GM19025 (cell line): Measurements from ENCODE around the gene TBC1D13.
"Not testable (repeated sequence)": the region's sequence is repeated elsewhere in the genome, so short reads cannot be mapped to it uniquely, and the experiment has no call there.

ENCODE experiments used
- ATAC-seq: cut with Tn5 transposase; IDR thresholded peaks from one replicate; pipeline ENCODE4 v1.9.1; 2021; ENCODE audit warnings: mild to moderate bottlenecking, low read depth, moderate library complexity; ENCODE audit not compliant: unreplicated experiment

The TBC1D13 gene

GRCh38 chr9:128786681-128787601 lies at the start of gene TBC1D13:
Gene TBC1D13, plus strand, starts transcription at chr9:128787253. Its CDS starts 101 bp downstream, at chr9:128787354.
- ATAC-seq, result peak; percentile 77

DNA sequence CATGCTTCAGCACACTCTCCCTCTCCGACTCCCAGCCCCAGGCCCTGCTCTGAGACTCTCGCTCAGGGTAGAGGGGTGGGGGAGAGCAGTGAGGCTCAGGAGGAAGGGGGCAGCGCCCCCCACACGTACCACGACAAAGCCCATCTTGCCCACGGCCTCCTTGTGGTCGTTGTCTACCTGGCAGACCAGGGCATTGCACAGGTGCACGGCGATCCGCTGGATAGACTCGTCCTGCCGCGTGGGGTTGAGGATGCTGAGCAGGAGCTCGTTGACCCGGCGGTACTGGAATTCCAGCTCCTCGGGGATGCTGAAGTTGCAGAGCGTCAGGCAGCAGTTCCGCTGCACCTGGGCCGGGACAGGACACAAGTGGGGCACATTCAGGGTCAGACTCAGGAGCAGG lies 44.7 kb upstream of the TBC1D13 start:
- no peak for ATAC-seq

DNA sequence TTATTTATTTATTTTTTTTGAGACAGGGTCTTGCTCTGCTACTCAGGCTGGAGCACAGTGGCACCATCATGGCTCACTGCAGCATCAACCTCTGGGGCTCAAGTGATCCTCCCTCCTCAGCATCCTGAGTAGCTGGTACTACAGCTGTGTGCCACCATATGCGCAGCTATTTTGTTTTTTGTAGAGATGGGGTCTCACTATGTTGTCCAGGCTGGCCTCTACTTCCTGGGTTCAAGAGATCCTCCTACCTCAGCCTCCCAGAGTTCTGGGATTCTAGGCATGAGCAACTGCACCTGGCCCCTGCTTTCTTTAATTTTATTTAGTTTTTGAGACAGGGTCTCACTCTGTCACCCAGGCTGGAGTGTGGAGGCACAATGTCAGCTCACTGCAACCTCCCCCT lies 43.6 kb upstream of the TBC1D13 start:
- ATAC-seq, result no peak

DNA sequence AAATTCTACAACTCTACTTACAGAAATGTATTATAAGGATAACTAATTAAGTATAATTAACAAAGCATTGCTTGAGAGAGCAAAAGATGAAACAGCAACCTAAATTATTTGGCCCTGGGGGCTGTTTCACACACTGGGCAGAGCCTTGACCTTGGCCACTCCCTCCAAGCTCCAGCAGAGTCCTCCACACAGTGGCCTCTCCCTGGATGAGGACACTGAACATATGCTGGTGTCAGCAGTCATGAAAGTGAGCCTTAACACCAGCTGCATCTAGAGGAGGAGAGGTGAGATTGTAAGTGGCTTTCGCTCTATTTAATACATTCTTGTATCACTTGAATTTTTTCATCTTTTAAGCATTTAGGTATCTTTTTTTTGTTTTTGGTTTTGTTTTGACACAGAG lies 39.8 kb upstream of the TBC1D13 start:
- ATAC-seq, result no peak

DNA sequence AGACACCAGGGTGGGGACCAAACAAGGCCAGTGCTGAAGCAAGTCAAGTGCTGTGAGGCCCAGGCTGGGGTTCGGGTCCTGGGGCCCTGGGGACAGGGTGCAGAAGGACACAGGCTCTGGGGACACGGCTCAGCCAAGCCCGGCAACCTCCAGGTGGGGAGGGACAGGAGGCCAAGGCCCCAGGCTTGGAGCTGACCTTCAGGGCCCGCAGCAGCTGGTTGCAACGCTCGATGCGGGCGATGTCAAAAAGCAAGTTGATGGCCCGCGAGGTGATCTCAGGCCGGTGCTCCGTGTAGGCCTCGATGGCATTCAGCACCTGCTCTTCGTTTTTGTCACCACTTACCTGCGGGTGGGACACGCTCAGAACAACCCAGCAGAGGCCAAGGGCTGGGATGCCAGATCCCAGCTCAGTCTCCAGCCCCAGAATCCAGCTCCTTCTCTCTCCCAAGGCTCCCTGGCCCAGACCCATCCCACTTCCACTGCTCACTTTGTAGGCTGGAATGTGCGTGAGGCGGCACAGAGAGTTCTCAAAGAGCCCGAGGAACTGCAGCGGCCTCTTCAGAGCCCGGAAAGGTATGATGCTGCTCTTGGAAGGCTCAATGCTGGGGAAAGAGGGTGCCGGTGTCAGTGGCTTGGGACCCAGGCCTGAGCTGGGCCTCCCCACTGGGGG lies 36.0 kb upstream of the TBC1D13 start:
- no peak for ATAC-seq

- no peak for ATAC-seq
Measured at GRCh38 chr9:128753627-128754026, 33.4 kb upstream of the TBC1D13 start.

DNA sequence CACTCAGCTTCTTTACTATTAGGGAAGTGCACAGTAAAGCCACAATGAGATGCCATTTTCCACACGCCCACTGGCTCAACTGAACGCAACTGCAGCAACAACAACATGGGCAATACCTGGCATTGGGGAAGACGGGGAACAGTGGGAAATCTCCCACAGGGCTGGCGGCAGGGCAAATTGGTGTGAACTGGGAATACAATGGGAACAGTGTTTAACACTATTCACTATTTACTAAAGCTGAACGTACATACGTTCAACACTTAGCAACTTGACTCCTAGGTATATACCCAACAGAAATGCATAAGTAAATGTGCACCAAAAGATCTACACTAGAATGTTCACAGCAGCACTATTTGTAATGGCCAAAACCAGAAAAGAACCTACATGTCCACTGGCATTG lies 29.5 kb upstream of the TBC1D13 start:
- no peak for ATAC-seq

DNA sequence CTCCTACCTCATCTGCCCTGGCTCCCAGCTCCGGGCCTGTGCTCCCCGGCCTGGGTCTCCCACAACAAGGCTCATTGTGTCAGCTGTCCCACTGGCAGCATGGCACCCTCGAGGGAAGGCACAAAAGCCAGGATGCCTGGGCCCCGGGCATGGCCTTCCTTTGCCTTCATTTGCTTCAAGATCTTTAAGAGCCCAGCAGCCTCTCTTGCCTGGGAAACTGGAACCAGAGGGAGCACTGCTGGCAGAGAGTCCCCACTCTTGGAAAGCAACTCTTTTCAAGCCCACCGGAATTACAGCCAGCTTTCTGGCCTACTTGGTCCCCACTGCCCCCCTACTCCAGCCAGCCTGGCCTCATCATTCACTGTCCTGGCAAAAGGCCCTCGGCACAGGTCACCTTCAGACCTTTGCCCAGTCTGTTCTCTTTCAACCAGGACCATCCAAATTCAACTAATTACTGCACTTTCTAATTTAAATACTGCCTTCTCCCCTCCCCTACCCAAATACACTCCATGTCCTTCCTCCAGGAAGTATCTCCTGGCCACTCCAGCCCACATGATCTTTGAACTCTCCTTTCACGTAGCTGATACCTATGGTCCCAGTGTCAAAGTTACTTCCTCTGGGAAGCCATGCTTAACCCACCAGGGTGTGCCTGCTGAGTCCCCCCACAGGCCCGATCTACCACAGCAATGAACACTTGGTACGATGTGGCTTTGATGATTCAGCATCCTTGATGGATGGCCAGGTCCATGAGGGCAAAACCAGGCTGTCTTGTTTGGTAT lies 24.2 kb upstream of the TBC1D13 start:
- ATAC-seq, result no peak

- ATAC-seq, result no peak
Measured at GRCh38 chr9:128764361-128764760, 22.7 kb upstream of the TBC1D13 start.

DNA sequence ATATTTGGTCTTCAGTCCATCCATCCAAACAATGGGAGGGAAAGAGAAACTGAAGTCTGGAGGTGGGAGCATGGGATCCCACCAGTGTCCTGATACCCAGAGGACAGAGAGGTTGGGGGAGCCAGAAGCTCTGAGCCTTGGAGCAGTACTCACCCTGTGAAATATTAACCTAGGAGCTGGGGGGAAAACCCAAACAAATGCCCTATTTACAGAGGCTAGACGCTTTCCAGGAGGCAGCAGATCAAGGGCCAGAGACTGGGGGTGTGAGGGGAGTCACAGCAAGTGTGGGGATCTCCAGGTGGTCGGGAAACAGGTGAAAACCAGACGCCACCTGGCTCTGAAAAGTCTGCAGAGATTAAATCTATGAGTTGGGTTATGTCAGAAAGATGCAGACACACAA lies 21.6 kb upstream of the TBC1D13 start:
- no peak for ATAC-seq

GRCh38 chr9:128768606-128769005 lies 18.4 kb upstream of the TBC1D13 start:
- ATAC-seq, result no peak

- ATAC-seq, result no peak
Measured at GRCh38 chr9:128770286-128771030, 16.6 kb upstream of the TBC1D13 start.

DNA sequence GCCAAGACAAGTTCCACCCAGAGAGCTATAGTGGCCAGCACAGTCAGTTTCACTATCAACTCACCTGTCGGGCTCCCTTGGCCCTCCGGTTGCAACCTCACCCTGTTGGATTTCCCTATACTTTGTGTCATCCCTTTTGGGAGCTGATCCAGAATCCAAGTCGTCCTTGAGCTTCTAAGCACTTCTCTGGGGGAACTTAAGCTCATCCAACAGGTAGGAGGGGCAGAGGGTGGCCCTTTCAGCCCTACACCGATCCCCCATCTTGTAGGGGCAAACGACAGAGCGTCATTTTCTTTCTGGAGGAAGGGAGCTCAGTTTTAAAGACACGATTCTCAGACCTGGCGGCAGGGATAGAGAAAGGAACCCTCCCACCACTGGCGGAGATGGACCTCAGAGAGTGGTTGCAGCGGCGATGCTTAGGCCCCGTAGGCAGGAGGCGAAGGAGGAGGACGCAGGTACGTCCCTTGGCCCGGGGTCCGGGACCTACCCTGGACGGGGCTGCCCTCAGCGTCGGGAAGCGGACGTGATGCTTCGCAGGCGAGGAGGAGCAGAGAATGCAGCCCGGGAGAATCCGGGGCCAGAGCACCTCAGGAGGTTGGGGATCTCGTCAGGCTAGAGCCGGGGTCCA lies 15.8 kb upstream of the TBC1D13 start:
- ATAC-seq, result no peak

DNA sequence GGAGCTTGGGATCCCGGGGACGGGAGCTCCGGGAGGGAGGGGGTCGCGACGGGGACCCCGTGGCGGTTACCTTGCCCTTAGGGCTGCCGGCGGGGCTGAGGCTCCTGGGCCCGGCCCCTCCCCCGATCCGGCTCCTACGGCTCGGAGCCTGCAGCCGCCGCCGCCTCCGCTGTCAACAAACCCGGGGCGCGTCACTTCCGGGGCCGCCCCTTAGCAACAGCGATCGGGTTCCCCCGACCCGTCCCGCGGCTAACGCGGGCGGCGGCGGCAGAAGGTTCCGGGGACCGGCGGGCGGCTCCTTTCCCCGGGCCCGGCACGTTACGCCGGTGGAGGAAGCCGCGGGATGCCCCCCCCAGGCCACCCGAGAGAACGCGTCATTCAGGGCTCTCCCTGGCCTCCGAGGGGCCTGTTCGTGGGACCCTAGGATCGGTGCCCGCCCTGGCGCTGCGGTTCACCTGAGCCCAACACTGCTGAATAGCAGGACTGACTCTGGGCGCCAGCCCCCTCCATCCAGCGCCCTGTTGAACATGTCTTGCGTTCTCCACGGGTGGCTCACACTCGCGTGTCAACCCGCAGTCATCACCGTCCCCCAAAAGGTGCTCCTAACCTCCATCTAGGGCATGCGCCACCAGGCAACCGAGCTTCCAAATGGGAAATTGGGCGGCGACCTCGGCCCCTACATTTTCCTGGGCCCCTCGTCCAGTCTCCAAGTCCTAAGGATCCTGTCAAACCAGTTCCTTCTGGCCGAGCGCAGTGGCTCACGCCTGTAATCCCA lies 15.1 kb upstream of the TBC1D13 start, which contains the start of gene ZER1:
Gene ZER1 (minus strand): TSS at position 183 of the 775 bp plus-strand sequence. CDS start 16,362 bp downstream, outside the sequence.
- peak; percentile 89 for ATAC-seq

DNA sequence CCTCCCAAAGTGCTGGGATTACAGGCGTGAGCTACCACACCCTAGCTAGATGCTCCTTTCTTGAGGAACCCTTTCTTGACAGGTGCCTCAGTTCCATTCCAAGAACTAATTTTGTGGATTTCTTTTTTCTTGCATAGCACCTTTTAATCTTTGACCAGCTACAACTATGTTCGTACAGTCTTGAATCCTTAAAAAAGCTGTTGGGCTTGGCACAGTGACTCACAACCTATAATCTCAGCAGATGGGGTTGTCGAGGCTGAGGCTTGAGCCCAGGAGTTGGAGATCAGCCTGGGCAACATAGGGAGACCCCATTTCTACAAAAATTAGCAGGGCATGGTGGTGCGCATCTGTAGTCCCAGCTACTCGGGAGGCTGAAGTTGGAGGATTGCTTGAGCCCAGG lies 14.0 kb upstream of the TBC1D13 start:
- ATAC-seq, result no peak

DNA sequence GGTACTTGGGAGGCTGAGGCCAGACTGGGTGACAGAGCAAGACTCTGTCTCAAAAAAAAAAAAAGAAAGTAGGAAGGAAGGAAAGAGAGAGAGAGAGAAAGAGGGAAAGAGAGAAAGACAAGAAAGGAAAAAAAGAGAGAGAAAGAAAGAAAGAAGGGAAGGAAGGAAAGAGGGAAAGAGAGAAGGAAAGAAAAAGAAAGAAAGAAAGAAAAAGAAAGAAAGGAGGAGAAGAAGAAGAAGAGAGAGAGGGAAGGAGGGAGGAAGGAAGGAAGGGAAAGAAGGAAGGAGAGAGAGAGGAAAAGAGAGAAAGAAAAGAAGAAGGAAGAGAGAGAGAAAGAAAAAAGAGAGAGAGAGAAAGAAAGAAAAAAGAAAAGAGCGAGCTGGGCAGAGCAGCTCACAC lies 12.2 kb upstream of the TBC1D13 start:
- no peak for ATAC-seq

DNA sequence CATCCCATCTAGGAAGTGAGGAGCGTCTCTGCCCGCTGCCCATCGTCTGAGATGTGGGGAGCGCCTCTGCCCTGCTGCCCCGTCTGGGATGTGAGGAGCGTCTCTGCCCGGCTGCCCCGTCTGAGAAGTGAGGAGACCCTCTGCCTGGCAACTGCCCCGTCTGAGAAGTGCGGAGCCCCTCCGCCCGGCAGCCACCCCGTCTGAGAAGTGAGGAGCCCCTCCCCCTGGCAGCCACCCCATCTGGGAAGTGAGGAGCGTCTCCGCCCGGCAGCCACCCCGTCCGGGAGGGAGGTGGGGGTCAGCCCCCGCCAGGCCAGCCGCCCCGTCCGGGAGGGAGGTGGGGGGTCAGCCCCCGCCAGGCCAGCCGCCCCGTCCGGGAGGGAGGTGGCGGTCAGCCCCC lies 7.0 kb upstream of the TBC1D13 start:
- not testable (repeated sequence) for ATAC-seq

DNA sequence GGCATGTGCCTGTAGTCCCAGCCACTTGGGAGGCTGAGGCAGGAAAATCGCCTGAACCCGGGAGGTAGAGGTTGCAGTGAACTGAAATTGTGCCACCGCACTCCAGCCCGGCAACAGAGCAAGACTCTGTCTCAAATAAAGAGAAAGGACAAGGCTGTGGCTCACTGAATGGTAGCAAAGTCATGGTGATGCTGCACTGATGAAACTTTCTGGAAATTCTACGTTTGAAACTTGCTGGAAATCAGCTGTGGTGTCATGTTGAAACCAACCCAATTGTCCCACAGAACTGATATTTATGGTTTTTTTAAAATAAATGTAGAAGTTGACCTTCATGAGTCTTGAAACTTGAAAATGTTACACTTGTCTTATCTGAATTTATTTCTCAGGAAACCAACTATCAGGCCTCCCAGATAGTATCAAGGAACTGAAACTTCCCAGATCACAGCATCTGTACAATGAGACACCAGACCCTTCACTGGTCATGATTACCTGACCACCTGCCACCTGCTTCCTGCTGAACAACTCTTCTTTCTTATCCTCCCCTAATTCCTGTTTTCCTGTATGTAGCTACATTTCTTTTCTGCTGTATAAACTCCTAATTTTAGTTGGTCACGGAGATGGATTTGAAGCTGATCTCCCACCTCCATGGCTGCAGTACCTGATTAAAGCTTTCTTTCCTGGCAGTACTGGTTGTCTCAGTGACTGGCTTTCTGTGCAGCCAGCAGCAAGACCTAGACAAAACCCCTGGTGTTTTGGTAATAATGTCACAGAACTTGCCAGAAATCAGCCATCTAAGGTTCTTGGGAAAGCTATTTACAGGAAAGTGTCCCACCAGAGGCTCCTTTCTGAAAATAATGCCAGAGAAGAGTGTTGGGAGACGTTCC lies 5.6 kb upstream of the TBC1D13 start:
- no peak for ATAC-seq
